HepG2 (cell line): ENCODE results near the gene SEC16A.

Source experiments
- DNMT3B ChIP-seq: conservative IDR thresholded peaks from 2 replicates; pipeline ENCODE4 v1.6.1; 2016; ENCODE audit warnings: missing biosample characterization, control low read depth
- GABPB1 ChIP-seq: IDR thresholded peaks from 2 replicates; pipeline ENCODE4 v1.6.1; 2016; ENCODE audit warnings: mild to moderate bottlenecking, missing genetic modification reagents, moderate library complexity, missing compliant biosample characterization
- NCOR1 ChIP-seq: fragments of 200-600 bp; sonication (generic); IDR thresholded peaks from 2 replicates; pipeline ENCODE4 v1.7.0; 2017; ENCODE audit warnings: antibody characterized with exemption, low read length, borderline replicate concordance
- NFIC ChIP-seq: IDR thresholded peaks from 2 replicates; pipeline ENCODE4 v1.6.1; 2012; ENCODE audit warnings: mild to moderate bottlenecking, low read length, inconsistent platforms
- RAD51 ChIP-seq: fragments of 450-650 bp; IDR thresholded peaks from 2 replicates; pipeline ENCODE4 v1.6.1; 2016; ENCODE audit warnings: borderline replicate concordance
- SMARCC2 ChIP-seq: fragments of 450-650 bp; IDR thresholded peaks from 2 replicates; pipeline ENCODE4 v1.6.1; 2017; ENCODE audit warnings: antibody characterized with exemption, mild to moderate bottlenecking
- ZBTB33 ChIP-seq: sonication (generic); formaldehyde crosslinking; IDR thresholded peaks from 2 replicates; pipeline ENCODE4 v1.4.0; 2020; ENCODE audit warnings: missing genetic modification reagents
- ZGPAT ChIP-seq: IDR thresholded peaks from 2 replicates; pipeline ENCODE4 v1.6.1; 2016; ENCODE audit warnings: mild to moderate bottlenecking
- ZSCAN20 ChIP-seq: sonication (generic); formaldehyde crosslinking; IDR thresholded peaks from 2 replicates; pipeline ENCODE4 v1.4.0; 2020; ENCODE audit warnings: missing genetic modification reagents, mild to moderate bottlenecking, borderline replicate concordance

- TF ChIP-seq ZGPAT (no peak), NFIC (no peak), GABPB1 (no peak), DNMT3B (CRISPR knock-in tag) (no peak), SMARCC2 (no peak), ZSCAN20 (CRISPR knock-in tag) (no peak), RAD51 (no peak), NCOR1 (no peak), ZBTB33 (no peak)
Observed at GRCh38 chr9:136391737-136392537, 90.9 kb downstream of the SEC16A start.
